HG03039 (cell line): ENCODE results near the gene MAP1B.

Experiments used
- ATAC-seq: cut with Tn5 transposase; IDR thresholded peaks from one replicate; pipeline ENCODE4 v1.9.1; 2021; ENCODE audit warnings: mild to moderate bottlenecking, moderate library complexity; ENCODE audit not compliant: unreplicated experiment

Gene MAP1B

DNA sequence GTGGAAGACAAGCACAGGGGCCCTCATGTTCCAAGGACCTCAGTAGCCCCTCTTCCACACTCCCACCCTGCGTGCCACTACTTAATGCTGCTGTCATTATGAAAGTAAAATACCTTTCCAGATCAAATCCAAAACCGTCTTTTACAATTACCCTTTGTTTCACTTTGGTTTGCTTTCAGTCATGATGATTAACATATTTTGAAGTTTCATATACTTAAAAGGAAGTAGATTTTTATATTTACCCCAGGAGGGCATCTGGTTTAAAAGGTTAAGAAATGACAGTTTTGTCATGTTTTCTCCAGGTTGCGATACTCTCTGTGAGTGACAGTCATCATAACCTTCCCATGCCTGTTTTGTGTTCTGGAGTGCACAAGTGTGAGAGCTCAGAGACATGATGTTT, 13.5 kb upstream of the MAP1B start:
- no peak for ATAC-seq

DNA sequence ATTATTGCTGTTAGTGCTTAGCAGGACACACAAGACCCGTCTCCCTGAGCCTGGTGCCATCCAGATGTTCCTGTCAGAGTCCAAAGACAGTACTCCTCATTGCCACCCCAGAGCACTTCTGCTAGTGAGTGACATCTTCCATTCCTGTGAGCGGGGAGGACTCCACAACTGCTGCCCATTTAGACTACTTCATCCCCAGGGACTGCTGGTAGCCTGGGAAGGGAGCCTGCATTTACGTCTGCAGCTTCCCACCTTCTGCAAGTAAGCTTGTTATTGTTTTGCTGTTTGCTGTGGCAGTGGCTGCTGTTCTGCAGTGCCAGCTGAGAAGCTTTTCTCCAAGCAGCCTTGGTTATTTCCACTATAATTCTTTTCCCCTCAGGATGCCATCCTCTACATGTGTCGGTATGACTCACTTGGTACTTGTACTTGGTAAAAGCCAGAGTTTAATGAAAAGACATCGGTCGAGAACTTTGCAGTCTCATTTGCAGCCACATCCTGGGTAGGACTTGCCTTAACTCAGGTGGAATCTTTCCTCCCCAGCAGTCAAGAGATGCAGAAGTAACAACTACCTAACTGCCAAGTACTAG, 10.6 kb upstream of the MAP1B start:
- ATAC-seq = no peak

DNA sequence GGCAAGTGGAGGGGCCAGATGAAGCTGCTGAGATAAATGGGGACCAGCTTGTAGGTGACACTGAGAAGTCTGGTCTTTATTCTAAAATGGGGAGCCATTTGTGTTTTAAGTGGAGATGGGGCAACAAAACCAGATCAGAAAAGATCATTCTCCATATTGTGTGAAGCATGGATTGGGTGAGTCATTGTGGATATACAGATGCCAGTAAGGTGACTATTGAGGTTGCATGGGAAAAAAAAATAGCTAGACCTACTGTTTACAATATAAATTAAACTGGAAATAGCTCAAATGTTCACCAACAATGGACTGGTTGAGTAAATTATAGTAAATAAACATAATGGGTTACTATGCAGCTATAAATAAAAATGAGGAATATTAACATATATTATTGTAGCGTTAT, 5.4 kb upstream of the MAP1B start:
- no peak for ATAC-seq

DNA sequence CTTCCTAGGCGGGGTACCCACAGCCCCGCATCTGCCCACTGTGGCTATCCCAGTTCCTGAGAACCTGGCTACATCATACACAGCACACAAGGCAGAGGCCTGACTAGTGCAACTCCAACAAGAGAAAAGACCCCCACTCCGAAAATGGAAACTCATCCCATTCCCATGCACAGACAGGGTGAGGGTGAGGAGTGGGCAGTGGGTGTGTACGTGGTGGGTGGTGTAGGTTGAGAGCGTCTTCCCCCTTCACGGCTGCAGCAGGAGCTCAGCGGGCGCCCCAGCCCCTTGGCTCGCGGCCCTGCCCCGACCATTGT, 501 bp upstream of the MAP1B start:
- no peak for ATAC-seq

DNA sequence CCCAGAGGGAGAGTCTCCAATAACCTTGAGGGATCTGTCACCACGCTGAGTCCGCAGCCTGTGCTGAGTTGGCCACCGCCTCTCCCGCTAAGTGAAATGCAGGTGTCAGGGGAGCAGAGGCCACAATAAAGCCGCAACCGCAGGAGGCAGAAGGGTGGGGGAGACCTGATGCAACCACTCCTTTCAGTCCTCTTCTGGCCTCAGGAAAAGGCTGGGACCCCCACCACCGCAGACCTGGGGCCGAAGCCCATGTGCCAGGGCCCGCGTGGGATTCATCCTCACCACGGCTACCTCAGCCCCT, 576 bp downstream of the MAP1B start:
- no peak for ATAC-seq

DNA sequence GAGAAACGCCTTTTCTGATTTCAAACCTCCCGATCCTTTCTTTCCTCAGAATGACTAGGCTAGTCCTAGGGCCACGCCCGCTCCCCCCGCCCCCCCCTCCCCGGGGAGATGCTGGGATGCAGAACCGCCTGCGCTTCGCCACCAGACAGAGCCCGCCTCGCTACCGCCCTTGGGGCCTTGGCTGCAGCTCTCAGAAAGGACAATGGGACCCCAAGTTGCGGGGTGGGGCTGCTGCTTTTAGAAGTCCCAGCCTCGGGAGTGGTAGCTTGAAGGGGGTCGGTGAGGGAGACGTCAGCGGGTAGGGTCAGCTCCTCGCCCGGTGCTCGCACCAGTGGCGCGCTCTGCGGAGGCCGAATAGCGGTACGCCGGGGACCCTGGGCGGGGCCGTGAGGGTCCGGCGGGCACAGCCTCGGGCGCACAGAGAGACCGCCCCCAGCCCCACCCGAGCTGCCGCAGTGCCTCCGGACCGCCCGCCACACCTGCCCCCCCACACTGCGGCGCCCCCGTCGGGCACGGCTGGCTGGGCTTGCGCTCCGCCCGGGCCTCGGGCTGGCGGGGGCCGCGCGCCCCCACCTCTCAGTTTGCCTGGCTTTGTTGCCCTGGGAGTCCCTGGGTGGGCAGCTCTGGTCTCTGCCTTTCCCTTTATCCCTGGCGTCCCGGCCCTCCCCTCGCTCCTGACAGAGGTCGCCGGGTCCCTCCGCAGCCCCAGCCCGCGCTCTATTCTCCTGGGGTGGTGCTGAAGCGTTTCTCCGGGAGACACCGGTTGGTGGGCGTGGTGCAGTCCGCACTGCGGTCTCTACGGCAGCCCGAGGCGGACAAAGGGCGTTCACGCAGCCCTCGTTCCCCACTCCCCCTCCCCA, 1.2 kb downstream of the MAP1B start:
- ATAC-seq = no peak

DNA sequence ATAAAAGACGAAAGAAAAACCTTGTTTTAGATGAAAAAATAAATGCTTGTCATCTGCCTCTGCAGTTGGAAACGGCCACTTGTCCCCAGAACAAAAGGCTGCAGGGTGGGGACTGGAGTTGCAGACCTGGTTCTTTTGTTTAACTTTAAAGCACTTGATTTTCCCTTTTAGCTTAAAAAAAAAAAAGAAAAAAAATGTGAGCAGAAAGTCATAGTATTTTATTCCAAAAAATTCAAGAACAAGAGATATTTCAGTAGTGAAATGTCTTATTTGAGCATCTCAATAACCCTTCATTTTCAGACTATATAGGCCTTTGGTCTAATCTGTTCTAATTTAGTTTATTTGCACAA, 1.8 kb downstream of the MAP1B start:
- ATAC-seq = no peak

DNA sequence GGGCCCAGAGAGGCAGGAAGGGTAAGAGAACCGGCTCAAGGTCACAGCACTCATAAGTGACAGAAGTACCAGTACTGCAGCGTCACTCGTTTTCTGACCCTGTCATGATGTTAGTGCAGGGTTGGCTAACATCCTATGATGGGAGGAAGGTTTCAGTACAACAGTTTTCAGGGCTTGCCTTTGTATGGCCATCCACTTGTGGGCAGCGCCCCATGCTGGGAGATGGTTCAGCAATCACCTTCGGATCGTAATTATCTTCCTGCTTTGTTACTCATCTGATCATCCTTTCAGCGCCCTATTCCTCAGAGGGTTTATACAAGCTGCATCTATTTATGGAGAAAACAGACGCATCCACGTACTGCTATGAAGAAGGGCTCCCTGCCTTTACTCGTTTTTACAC, 2.4 kb downstream of the MAP1B start:
- no peak for ATAC-seq

DNA sequence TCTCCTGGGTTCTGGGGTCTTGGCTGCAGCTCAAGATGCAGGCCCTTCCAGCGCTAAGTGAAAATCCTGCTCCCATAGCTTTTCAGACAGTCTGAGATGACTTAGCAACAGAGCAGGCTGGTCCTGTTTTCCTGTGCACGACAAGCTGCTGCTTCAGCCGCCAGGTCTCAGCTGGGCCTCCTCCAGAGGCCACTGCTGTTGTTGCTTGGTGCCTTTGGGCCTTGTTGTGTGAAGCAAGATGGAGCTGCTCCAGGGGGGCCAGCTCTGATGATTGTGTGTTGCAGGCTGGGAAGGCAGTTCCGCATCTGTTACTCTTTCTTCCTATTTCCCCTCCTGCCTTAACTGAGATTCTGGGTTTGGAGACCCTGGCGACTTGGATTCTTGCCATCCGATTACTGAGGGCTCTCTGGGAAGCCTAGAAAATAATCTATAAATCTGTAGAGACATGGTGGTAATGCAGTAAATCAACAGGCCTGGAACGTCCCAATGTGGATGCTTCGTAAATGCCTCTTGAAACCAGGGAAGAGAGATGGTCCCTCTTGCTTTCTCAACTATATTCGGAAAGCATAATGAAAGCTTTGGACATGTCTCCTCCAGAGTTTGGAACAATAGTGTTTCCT, 3.2 kb downstream of the MAP1B start:
- no peak for ATAC-seq

DNA sequence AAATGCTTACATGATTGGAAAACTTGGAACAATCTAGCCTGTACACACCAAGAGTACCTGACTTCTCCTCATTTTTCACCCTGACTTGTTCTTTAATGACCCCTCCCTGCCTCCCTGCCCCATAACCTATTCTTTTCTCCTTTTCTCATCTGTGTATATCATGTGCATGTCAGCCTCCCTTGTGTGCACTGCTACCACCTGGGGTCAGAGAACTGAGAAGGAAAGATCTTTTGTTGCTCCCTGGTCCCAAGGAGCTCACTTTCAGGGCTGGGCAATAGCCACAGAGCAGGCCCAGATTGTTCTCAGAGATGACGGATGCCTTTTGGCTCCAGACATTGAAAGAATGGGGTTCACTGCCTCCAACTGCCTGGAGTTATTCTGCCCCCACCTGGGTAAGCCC, 5.1 kb downstream of the MAP1B start:
- ATAC-seq = no peak

DNA sequence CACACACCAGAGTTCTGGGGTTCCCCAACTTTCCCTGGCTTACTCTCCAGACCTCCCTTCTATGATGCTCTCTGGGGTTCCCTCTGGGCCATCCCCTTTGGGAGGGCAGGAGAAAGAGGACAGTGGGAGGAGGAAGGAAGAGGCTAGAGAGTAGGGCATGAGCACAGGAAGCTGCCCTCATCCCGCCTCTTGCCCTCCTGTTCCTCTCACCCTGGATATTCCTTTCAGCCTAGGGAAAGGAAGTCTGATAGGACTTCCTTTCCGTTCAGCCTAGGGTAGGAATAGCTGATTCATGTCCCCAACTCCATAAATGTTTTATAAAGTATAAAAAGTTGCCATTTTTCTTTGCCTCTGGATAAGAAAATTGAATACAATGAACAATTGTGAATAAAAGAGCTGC, 7.4 kb downstream of the MAP1B start:
- ATAC-seq = no peak

DNA sequence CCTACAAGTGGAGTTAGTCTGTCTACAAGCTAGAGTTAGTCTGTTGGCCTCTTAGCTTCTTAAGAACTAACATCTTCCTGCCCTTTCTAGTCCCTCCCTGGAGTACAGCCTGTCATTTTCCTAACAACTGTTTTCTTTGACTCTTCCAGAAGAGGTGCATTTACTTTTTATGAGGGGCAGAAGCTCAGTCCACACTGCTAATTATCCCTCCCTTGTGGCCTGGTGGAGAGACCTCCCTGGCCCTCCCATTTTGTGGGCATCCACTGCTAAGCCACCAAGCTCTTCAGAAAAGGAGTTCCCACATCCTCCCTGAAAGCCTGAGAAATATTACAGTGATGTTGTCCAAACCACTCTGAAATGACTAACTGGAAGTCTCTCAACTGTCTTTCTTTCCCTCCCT, 8.0 kb downstream of the MAP1B start:
- ATAC-seq = no peak

DNA sequence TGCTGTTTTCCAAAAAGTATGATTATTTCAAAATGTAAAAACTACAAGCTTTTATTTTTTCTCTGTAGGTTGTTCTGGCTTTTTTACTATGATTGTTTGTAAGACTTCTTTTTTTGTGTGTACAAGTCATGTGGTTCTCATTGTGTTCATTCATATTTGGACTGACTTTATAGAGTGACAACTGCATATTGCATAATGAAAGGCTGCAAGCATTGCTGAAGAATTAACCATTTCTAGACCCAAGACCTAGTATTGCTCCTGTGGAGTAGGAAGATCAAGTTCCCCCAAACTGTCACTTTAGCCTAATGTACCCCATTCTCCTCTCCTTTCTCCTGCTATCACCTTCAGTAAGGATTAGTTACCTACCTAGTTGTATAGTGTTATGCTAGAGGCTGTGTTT, 10.0 kb downstream of the MAP1B start:
- ATAC-seq = no peak

DNA sequence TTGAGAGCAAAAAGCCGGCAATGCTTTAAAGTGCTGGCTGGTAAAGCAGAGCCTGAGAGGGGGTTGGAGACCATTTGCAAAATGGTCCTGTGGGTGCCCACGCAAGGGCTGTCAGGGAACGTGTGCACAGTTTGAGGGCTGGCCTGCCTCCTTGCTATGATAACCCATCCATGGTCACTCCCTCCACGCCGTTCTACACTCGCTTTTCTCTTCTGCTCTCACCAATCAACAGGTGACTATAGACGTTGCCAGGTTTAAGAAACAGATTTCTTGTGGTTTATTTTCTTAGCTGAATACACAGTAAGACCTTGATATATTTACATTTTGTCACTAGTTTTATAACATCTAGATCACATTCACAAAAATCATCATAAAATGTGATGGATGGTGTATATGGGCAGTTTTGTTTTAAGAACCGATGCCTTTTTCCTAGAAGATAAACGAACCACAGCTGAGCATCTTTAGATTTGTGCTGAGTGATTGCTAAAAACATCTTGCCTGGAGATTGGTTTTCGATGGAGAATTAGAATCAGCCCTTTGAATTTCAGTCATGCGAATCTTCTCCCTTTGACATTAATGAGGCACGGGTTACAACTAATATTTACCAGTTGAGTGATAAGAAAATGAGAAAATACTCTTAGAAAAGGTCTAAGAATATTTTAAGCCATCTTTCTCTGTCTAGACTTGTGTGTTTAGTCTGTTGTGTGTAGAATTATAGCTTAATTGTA, 13.9 kb downstream of the MAP1B start:
- no peak for ATAC-seq

DNA sequence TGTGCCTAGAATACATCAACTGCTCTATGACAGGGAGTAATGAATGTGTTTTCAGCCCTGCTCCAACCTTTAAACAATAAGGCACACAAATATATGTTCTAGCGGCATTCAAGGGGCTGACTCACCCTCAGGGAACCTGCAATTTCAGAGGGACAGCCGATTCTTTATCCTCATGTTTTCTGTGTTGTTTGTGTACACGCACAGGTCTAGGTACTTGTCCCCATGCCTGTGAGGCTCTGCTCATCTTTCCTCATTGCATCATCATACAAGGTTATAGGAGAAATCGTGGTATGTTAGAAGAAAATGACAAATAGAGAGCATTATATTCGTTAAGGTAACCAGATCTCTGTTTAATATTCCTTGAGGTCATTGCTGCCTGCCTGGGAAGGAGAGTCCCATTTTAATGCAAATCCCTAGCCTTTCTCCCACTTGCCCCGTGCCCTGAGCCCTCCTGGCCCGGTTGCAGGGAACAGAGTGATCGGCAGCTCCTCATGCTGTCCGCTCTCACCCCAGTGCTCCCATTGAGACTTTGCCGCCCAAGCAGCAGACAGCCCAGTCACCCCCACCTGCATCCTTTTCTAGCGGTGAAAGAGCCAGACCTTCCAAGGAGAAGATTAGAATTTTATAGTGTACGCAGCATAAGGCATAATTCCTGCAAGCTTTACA, 14.6 kb downstream of the MAP1B start:
- no peak for ATAC-seq

DNA sequence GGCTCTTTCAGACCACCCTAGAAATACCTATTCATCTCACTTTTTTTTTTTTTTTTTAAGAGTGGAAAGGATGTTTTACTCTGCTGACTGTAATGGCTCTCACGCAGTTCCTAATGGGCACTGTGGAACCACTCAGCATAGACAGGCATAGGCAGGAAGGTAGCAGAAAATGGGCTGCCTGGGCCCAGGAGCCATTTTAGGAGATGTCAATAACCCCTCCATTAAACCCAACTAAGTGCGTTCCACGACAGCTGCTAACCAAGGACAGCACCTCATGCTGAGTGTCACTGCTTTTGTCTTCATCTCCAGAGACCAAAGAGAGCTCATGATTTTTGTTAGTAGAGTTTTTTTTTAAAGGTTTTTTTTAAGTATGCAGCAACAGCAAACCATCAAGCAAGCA, 15.3 kb downstream of the MAP1B start:
- no peak for ATAC-seq

DNA sequence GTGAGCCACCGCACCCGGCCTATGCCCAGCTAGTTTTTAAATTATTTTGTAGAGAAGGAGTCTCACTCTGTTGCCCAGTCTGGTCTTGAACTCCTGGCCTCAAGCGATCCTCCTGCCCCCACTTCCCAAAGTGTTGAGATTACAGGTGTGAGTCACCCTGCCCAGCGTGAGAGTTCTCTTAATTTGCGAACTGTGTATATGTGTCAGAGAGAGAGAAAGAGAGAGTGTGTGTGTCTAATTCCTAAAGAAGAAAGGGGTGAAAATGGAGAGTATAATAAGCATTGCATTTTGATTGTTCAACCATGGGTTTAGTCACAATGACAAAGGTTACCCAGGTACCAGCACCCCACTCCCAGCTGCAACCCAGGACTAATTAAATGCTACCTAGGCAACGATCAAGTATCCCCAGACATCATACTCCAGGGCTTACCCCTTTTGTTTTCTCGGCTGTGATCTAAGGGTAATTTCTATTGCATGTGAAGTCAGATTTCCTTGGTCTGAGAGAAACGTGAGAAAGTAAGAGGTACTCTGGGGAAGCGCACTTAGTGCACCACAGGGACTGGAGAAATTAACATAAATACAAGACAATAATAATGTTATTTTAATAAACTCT, 16.6 kb downstream of the MAP1B start:
- no peak for ATAC-seq

DNA sequence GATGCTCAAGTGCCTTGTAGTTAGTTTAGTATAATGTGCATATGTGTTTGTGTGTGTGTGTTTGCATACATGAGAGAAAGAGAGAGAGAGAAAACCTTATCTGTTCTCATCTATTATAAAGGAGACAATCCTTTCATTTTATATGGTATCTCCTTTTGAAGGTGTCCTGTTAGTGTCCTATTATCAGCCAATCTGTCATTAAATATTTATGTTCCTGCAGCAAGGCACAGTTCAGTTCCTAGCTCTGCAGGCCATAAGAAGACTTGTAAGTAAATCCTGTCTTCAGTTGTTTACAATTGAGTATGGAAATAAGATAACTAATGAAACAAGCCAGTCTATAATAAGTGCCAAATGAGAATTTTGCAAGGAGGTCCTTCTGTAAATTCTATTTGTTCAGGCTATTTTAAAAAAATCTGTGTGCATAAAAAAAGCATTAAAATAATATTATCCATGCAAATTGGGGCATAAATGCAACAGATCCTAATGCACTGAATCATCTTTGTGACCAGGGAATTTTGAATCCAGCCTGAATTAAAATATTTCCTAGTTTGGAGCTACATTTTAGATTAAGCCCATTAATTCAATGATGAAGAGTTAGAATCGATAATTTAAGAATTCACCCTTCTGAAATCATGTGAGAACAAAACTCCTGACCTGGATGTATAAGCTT, 18.1 kb downstream of the MAP1B start:
- no peak for ATAC-seq

DNA sequence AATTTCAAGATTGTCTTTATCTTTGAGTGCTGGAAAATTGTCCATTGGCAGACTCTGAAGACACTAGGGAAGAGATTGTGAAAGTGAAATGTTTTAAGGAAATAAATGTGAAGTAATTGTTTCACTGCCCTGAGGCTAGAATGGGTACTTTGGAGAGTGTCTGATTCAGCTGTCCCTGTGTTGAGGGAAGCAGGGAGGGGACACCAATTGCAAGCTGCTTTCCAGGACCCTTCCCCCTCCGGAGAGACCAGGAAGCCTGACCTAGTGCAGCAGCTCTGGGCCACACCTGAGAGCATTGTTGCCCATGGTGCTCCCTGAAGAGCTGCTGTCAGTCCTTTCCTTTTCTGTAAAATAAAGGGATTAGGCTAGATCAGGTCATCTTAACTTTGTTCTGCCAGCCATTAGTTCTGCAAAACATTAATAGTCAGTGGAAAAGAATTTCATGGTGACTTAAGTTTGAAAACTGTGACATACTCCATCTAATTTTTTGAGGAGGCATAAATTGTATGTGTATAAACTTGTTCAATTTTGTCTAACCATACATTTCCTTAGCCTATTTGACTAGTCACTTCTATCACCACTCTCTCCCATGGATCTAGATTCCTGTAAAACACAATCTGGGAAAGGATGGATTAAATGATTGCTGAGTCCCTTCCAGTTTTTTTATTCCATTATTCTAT, 18.8 kb downstream of the MAP1B start:
- no peak for ATAC-seq

DNA sequence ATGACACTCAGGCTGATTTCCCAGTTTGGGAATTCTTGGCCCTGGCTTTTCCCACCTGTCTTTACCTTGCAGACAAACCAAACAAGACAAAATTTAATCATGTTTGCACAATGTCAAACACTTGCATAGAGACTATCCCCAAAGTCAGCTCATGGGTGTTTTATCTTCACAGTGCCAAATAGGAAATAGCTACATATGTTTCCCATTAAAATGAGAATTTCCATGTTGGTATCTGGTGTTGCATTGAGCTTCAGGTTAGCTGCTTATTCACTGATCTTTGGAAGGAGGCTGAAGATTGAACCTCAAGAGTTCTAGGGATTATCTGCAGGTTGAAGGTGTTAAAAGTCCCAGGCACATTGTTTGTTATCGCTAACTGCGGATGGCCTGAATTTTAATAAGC, 19.5 kb downstream of the MAP1B start:
- no peak for ATAC-seq
